OCI-LY3 (cell line): ENCODE data around the gene CFAP57.

Experiments used
- H2AFZ ChIP-seq: fragments of 200-600, 300-600 bp; shearing (Covaris generic); 2 replicates; pipeline ENCODE4 v1.6.0; 2014; ENCODE audit warnings: antibody characterized with exemption, low read depth, low read length
- H3K27ac ChIP-seq: fragments of 200-600, 300-600 bp; sonication (generic); 2 replicates; pipeline ENCODE4 v1.5.1; 2014; ENCODE audit warnings: mild to moderate bottlenecking, low read length, moderate library complexity, mixed read lengths
- H3K27me3 ChIP-seq: fragments of 200-600, 300-600 bp; sonication (generic); 2 replicates; pipeline ENCODE4 v1.6.1; 2014; ENCODE audit warnings: low read depth, low read length, mixed read lengths
- H3K36me3 ChIP-seq: fragments of 200-600, 300-600 bp; sonication (generic); replicated peaks from 2 replicates; pipeline ENCODE3; 2014; ENCODE audit warnings: low read depth, low read length, mixed read lengths
- H3K4me1 ChIP-seq: fragments of 300-600, 200-600 bp; sonication (generic); 2 replicates; pipeline ENCODE4 v1.6.1; 2014; ENCODE audit warnings: low read length, mixed read lengths
- H3K4me2 ChIP-seq: fragments of 200-600, 300-600 bp; sonication (generic); 2 replicates; pipeline ENCODE4 v1.6.1; 2014; ENCODE audit warnings: low read length, mixed read lengths
- H3K4me3 ChIP-seq: fragments of 300-600, 200-600 bp; sonication (generic); 2 replicates; pipeline ENCODE4 v1.5.1; 2014; ENCODE audit warnings: antibody characterized with exemption, mild to moderate bottlenecking, low read length, moderate library complexity
- H3K79me2 ChIP-seq: fragments of 300-600, 200-600 bp; shearing (Covaris generic); 2 replicates; pipeline ENCODE4 v1.6.1; 2014; ENCODE audit warnings: mild to moderate bottlenecking, low read length, mixed read lengths
- H3K9ac ChIP-seq: fragments of 300-600, 200-600 bp; shearing (Covaris generic); 2 replicates; pipeline ENCODE4 v1.6.0; 2014; ENCODE audit warnings: mild to moderate bottlenecking, low read length, moderate library complexity
- H3K9me3 ChIP-seq: fragments of 200-600, 300-600 bp; shearing (Covaris generic); 2 replicates; pipeline ENCODE4 v1.6.1; 2014; ENCODE audit warnings: low read length, mixed read lengths; ENCODE audit not compliant: insufficient read depth
- H4K20me1 ChIP-seq: fragments of 200-600, 300-600 bp; sonication (generic); 2 replicates; pipeline ENCODE4 v1.6.1; 2016; ENCODE audit warnings: low read length, mixed read lengths; ENCODE audit not compliant: insufficient read depth
- CTCF ChIP-seq: fragments of 200-600, 300-600 bp; sonication (generic); IDR thresholded peaks from 2 replicates; pipeline ENCODE4 v1.5.1; 2014; ENCODE audit warnings: antibody characterized with exemption, low read length, low read depth
- EZH2phosphoT487 ChIP-seq: fragments of 200-600 bp; shearing (Covaris generic); IDR thresholded peaks from 2 replicates; pipeline ENCODE4 v1.6.1; 2018; ENCODE audit warnings: antibody characterized with exemption, mixed run types, low read depth

CFAP57 gene

GRCh38 chr1:43171876-43172526 lies at the start of gene CFAP57, which contains the start of gene EBNA1BP2:
CFAP57 (plus strand) TSS chr1:43172330; CDS start chr1:43172754, 424 bp downstream.
EBNA1BP2 (minus strand) TSS chr1:43172290; CDS start chr1:43172118, 172 bp downstream.
- H3K36me3 ChIP-seq, result peaks cover 13% of the 10 kb centered on the region
- peaks cover 22% of the 10 kb centered on the region for H3K79me2 ChIP-seq
- H3K4me3 ChIP-seq, result peak within 1 kb of the TSS; percentile 98
- no peaks in the 10 kb centered on the region for H3K27me3 ChIP-seq
- H2AFZ ChIP-seq, result peak within 1 kb of the TSS; percentile 91
- no peak for TF ChIP-seq CTCF
- no peak for TF ChIP-seq EZH2phosphoT487
- no peak within 1 kb of the TSS for H3K27ac ChIP-seq
- H3K4me2 ChIP-seq, result peak within 1 kb of the TSS; percentile 93
- no peaks in the 10 kb centered on the region for H3K9me3 ChIP-seq
- peaks cover 6% of the 10 kb centered on the region; the same call in 1 of the 2 replicates for H3K4me1 ChIP-seq
- peak within 1 kb of the TSS; percentile 77 for H3K9ac ChIP-seq
- no peaks in the 10 kb centered on the region for H4K20me1 ChIP-seq

GRCh38 chr1:43123031-43123430 lies 49.1 kb upstream of the CFAP57 start:
- Histone ChIP-seq H3K79me2 (no peaks in the 10 kb centered on the region), H3K4me2 (no peak overlapping the region), H3K4me1 (no peaks in the 10 kb centered on the region), H4K20me1 (no peaks in the 10 kb centered on the region), H2AFZ (no peak overlapping the region), H3K9ac (no peak overlapping the region), H3K27me3 (no peaks in the 10 kb centered on the region), H3K36me3 (no peaks in the 10 kb centered on the region), H3K9me3 (no peaks in the 10 kb centered on the region), H3K4me3 (no peak overlapping the region), H3K27ac (no peak overlapping the region)
- TF ChIP-seq EZH2phosphoT487 (no peak), CTCF (no peak)

- Histone ChIP-seq H3K79me2 (no peaks in the 10 kb centered on the region), H3K9me3 (no peaks in the 10 kb centered on the region), H3K9ac (no peak overlapping the region), H3K4me3 (no peak overlapping the region), H3K27me3 (peaks cover 5% of the 10 kb centered on the region; the same call in 1 of the 2 replicates), H3K4me1 (no peaks in the 10 kb centered on the region), H3K36me3 (no peaks in the 10 kb centered on the region), H4K20me1 (no peaks in the 10 kb centered on the region), H3K27ac (no peak overlapping the region), H3K4me2 (no peak overlapping the region), H2AFZ (no peak overlapping the region)
- TF ChIP-seq EZH2phosphoT487, result no peak
- no peak for TF ChIP-seq CTCF
These were observed 43.3 kb upstream of the CFAP57 start for GRCh38 chr1:43128816-43129215.

GRCh38 chr1:43129426-43129825 lies 42.7 kb upstream of the CFAP57 start:
- H3K27ac ChIP-seq, result no peak overlapping the region
- H3K27me3 ChIP-seq, result peaks cover 5% of the 10 kb centered on the region; the same call in 1 of the 2 replicates
- TF ChIP-seq CTCF, result no peak
- TF ChIP-seq EZH2phosphoT487, result no peak
- H3K4me3 ChIP-seq, result no peak overlapping the region
- no peak overlapping the region for H3K4me2 ChIP-seq
- H2AFZ ChIP-seq, result no peak overlapping the region
- H3K4me1 ChIP-seq, result no peaks in the 10 kb centered on the region
- no peaks in the 10 kb centered on the region for H4K20me1 ChIP-seq
- H3K9me3 ChIP-seq, result no peaks in the 10 kb centered on the region
- no peak overlapping the region for H3K9ac ChIP-seq
- H3K36me3 ChIP-seq, result no peaks in the 10 kb centered on the region
- H3K79me2 ChIP-seq, result no peaks in the 10 kb centered on the region
